ENCODE data around the gene TBC1D22A. TPM values are rescaled to one million over a fixed set of nuclear protein-coding genes. Genes with fewer than 3 reads are reported as not detected.

The TBC1D22A gene
- total and polyA plus RNA-seq, 9 of the 15 experiments (the other 6 are each of a cell fraction or from before 2014, with no cell fraction given), result 0.20 to 11.5 (median 5.2) TPM

- no peak for ATAC-seq
- POLR2A ChIA-PET, result interaction anchor here (0.6 kb wide), 1 partner anchor 1737 kb away, joined by 3 read pairs; no protein-coding TSS in a partner anchor
- H3K4me3 ChIP-seq, result no peak overlapping the region
- H3K4me2 ChIP-seq (ENCODE audit: insufficient read depth, low read length), result no peak overlapping the region
- no peak overlapping the region for H3K9ac ChIP-seq (ENCODE audit: insufficient read depth in 1 of 2, low read depth in 2 of 2, low read length in 2 of 2)
- in situ Hi-C loops (cut with MboI) (no loop called here), intact Hi-C loops (cut with micrococcal nuclease) (no loop called here)
- 30% methylated on average over 13 of the region's 25 CpGs for whole genome bisulfite sequencing (ENCODE audit: insufficient coverage, low coverage, missing lambda C conversion rate)
- H3K9me1 ChIP-seq (ENCODE audit: control insufficient read depth, insufficient read depth, low read length), result no peaks in the 10 kb centered on the region
- CTCF ChIA-PET (ENCODE audit: low intra/inter-chr PET ratio), result no interaction called here
- no peak overlapping the region for H3K27ac ChIP-seq (ENCODE audit: extremely low read depth, low read depth, low read length)
- H3K36me3 ChIP-seq (ENCODE audit: control insufficient read depth, insufficient read depth, low read length), result no peaks in the 10 kb centered on the region; the same call in 2 of the 3 replicates
- no peaks in the 10 kb centered on the region for H3K79me2 ChIP-seq (ENCODE audit: control insufficient read depth, insufficient read depth, low read length)
- no peak for DNase-seq (ENCODE audit: extremely low read depth in 1 of 4, low spot score in 3 of 4)
- H3K4me1 ChIP-seq (replicated peaks in 1 of 2; ENCODE audit: control insufficient read depth in 2 of 2, insufficient read depth in 2 of 2, low read length in 2 of 2), result peaks cover 0 to 12% of the 10 kb centered on the region in 2 experiments; a peak in 2 of 5 replicates
- no peaks in the 10 kb centered on the region; the same call in 1 of the 2 replicates for H3K9me3 ChIP-seq (replicated peaks; ENCODE audit: control insufficient read depth, insufficient read depth, low read depth, low read length)
- no TSS peak for BruUV-seq (replicated peaks)
- no peaks in the 10 kb centered on the region for H3K27me3 ChIP-seq (ENCODE audit: control insufficient read depth in 2 of 2, insufficient read depth in 2 of 2, low read length in 2 of 2)
- no peak overlapping the region for H2AFZ ChIP-seq (ENCODE audit: low read depth, low read length)
- no peaks in the 10 kb centered on the region; the same call in 1 of the 2 replicates for H4K20me1 ChIP-seq (replicated peaks; ENCODE audit: control insufficient read depth, insufficient read depth, low read length)
- FAIRE-seq, result no peak
- TF ChIP-seq ZNF184 (CRISPR knock-in tag; IDR thresholded peaks at IDR 0.05), result no peak
- no peak for TF ChIP-seq LEF1 (IDR thresholded peaks at IDR 0.05)
- no peak for TF ChIP-seq ELF1 (tag; IDR thresholded peaks at IDR 0.05)
- no peak for TF ChIP-seq ATF4 (CRISPR knock-in tag; IDR thresholded peaks at IDR 0.05)
- no peak for TF ChIP-seq ZBTB5 (IDR thresholded peaks at IDR 0.05)
- TF ChIP-seq NFIC (IDR thresholded peaks at IDR 0.05), result no peak
- no peak for TF ChIP-seq TSC22D4 (tag; IDR thresholded peaks at IDR 0.05)
- no peak for TF ChIP-seq TOE1 (IDR thresholded peaks at IDR 0.05; ENCODE audit: borderline replicate concordance)
- TF ChIP-seq TOE1 (CRISPR knock-in tag; IDR thresholded peaks at IDR 0.05; ENCODE audit: borderline replicate concordance, low read depth), result no peak
- TF ChIP-seq HES1 (IDR thresholded peaks at IDR 0.05; ENCODE audit: low read depth), result no peak
- no peak for TF ChIP-seq BCOR (IDR thresholded peaks at IDR 0.05)
- no peak for TF ChIP-seq ZC3H11A (IDR thresholded peaks at IDR 0.05; ENCODE audit: low read depth, low read length)
Measured at GRCh38 chr22:47156352-47157092, 394.1 kb downstream of the TBC1D22A start.

Measured in K562 (cell line).